ENCODE measurements around the gene LPXN.

The LPXN gene
- total RNA-seq: 248 to 405 (median 261) reads per million in 4 experiments

GRCh38 chr11:58575377-58576020 lies at the start of gene LPXN:
Gene LPXN (minus strand): TSS chr11:58575856. CDS start chr11:58575772, 84 bp downstream.
- DNase-seq: peak; percentile 31

GRCh38 chr11:58625086-58625485 lies 49.4 kb upstream of the LPXN start:
- no peak for DNase-seq

DNA sequence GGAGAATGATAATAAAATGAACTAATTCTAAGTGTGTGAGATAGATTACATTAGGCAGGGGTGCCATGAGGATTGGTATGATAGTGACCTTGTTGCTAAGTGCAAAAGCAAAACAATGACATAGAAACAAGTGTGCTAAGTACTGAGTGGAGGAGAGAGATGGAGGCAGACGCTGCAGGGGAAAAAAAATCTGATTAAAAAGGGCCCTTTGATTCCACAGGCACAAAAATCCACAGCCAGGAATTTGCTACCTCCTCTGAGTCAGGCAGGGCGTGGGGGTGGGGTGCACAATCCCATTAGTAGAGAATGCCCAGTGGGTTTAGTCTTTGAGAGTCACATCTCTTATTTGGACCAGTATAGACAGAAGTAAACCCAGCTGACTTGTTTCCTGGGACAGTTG lies 46.7 kb upstream of the LPXN start, which contains the start of gene CNTF:
CNTF (plus strand) TSS at position 322 of the 400 bp plus-strand sequence. CDS start 88 bp downstream, outside the sequence.
- no peak for DNase-seq

GRCh38 chr11:58621586-58622262 lies 46.1 kb upstream of the LPXN start:
- no peak for DNase-seq

- no peak for DNase-seq
These were observed 42.4 kb upstream of the LPXN start for GRCh38 chr11:58617976-58618557.

- no peak for DNase-seq
These were observed 40.9 kb upstream of the LPXN start for GRCh38 chr11:58616594-58616993.

DNA sequence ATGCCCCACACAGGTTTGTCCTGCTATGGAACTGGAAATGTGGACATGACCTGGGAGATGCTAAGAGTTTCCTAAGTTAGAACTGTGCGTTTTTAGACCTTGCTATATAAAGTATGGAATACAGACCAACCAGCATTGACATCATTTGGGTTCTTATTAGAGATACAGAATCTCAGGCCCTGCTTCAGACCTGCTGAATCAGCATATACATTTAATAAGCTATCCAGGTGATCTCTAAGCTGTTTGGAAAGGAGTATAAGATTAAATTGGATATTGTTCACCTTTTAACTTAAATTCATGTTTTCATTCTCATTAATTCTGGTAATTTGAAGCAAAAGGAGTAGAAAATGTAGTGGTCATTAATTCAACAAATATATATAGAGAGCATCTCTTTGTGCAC lies 39.9 kb upstream of the LPXN start:
- no peak for DNase-seq

GRCh38 chr11:58613228-58613627 lies 37.6 kb upstream of the LPXN start:
- DNase-seq: no peak

GRCh38 chr11:58609723-58610122 lies 34.1 kb upstream of the LPXN start:
- DNase-seq: no peak

DNA sequence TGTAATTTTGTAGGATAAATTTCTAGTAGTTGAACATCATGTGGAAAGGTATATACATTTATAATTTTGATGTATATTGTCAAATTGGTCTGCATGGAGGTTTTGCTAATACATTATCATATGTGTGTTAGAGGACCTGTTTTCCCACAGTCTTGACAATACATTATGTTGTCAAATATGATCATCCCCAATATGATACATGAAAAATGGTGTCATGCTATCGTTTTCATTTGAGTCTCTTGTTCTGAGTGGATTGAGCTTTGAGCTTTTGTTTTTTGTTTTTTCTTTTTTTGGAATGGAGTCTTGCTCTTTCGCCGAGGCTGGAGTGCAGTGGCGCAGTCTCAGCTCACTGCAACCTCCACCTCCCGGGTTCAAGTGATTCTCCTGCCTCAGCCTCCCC lies 32.7 kb upstream of the LPXN start:
- no peak for DNase-seq

DNA sequence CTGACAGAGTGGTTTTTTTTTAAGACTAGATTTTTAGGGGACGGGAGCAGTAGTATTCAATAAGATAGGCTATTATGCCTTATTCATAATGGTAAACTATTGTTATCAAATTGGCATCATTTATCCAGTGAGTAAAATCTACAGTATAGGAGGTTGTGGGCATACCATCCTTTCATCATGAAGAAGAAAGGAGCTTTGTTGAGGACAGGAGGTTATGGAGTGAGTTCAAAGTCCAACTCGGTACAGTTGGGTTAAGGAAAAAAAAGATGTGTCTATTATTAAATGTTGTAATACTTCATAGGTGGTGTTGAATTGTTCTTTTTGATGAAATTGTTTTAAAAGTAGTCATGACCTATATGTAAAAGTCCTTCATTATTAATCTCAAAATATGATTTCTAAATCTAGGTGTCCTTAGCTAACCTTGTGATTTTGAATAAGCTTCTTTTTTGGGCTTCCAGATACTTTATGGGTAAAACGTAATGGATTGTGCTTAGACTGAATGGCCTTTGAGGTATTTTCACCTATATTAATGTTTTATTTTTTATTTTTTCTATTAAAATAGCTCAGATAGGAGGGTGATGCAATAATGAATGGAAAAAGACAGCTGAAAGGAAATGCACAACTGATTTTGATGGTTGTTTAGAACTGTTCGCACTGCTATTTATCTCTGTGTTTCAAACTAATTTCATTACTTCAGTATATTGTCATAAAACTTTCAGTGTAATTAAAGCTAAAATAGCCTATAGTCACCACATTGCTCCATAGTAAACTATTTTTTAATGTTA lies 31.5 kb upstream of the LPXN start:
- DNase-seq: no peak

DNA sequence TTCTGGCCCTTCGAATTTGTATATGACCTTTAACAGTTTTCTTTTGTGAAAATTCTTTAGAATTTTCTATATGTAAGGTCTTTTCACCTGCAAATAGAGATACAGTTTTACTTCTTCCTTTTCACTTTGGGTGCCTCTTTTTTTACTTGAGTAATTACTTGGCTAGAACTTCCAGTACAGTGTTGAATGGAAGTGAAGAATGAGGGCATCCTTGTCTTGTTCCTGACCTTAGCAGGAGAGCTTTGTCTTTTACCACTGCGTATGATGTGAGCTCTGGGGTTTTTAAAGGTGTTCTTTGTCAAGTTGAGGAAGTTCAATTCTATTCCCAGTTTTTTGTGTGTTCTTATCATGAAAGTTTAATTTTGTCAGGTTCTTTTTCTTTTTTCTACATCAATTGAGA lies 24.9 kb upstream of the LPXN start:
- DNase-seq: no peak

DNA sequence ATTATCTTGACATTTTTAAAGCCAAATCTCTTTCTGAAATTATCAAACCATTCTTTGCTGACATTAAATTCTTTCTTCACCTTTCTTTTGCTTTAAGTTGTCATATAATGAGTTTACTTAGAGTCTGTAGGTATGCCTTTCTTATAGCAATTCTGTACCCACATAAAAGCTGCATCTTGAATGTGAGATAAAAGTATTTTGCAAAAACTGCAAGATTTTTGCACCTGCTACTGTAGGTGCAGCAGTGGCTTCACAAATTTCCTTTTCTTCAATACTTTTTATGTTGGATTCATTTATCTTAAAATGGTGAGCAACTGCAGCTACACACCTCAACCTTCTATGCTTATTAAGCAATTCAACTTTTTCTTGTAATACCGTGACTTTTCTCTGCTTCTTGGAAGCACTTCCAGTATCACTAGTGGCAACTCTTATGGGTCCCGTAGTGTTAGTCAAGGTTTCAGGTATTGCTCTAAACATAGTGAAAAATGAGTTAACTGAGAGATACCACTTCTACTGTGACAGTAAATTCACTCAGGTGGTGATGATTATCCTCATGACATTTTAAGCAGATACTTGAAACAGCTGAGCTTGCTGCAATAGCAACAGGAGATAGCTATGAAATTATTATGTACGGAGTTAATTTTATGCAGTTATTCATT lies 22.0 kb upstream of the LPXN start:
- DNase-seq: no peak

DNA sequence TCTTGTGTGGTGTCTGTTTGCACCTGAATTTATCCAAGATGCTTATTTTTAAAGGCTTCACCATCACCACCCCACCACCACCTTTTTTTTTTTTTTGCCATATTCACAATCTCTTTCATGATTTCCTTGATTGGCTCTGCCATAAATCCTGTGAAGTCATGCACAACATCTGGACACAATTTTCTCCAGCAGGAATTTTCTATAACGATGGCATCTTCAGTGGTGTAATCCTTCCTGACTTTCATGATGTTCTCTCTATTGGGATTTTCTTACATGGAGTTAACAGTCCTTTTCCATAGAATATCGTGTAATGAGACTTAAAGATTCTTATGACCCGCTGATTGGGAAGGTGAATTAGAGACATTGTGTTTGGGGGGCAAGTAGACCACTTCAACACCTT lies 21.0 kb upstream of the LPXN start:
- DNase-seq: no peak

GRCh38 chr11:58594826-58595225 lies 19.2 kb upstream of the LPXN start:
- DNase-seq: no peak

GRCh38 chr11:58592760-58593472 lies 17.3 kb upstream of the LPXN start:
- DNase-seq: no peak

GRCh38 chr11:58591659-58592058 lies 16.0 kb upstream of the LPXN start:
- no peak for DNase-seq

DNA sequence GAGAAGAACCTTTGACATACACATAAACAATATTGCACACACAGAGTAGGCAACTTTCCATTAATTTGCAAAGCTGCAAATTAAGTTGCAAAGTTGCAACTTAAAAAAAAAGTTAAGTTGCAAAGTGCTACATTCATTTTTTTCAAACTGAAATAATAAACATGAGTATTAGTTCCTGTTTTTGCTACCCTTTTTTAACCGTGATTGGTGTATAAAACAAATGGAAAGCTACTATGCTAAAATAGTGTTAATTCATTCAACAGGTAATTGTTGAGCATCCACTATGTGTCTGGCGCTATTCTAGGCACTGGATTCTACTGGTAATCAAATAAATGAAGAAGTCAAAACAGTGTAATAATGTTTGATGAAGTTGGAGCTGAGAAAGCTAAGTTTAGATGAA lies 11.3 kb upstream of the LPXN start:
- no peak for DNase-seq

GRCh38 chr11:58582437-58582836 lies 6.8 kb upstream of the LPXN start:
- DNase-seq: no peak

DNA sequence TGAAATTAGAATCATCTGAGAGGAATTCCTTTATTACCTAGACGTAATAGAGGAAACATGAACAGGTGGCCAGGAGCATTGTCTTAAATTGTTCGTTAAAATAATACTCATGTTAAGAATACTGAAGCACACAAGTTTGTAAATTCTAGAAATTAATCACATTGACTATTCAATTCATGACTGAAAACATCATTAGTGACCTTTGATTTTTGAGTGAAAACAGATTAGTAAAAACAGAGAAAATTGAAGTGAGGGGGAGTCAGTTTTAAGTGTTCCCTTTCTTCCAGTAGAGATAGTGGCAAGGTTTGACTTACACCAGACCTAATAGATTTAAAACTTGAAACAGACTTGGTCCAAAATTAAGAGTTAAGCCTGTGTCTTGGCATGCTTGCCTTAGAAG lies 4.7 kb upstream of the LPXN start:
- DNase-seq: no peak

DNA sequence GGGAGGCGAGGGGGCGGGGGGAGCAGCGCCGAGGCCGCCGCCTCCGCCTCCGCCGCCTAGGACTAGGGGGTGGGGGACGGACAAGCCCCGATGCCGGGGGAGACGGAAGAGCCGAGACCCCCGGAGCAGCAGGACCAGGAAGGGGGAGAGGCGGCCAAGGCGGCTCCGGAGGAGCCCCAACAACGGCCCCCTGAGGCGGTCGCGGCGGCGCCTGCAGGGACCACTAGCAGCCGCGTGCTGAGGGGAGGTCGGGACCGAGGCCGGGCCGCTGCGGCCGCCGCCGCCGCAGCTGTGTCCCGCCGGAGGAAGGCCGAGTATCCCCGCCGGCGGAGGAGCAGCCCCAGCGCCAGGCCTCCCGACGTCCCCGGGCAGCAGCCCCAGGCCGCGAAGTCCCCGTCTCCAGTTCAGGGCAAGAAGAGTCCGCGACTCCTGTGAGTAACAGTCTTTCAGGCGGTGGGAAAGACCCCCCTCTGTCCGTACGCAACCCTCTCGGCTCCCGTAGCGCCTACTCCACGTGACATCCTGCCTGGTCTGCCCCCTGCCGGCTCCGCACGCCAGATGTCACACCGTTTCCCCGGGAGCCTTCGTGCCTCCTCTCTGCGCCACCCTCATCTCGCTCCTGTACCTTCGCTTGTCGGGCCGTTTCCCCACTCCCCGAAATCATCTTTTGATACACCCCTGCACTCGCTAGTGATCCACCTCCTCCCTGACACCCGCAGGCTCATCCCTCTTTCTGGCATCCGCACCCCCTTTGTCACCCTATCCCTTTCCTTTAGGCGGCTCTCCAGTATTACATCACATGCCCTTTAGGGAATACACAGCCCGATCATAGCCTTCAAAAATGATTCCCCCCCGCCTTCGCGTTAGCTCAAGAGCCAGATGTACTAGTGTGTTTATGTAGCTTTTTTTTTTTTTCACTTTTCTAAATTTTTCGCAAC lies 3.8 kb upstream of the LPXN start:
- DNase-seq: peak; percentile 88

Measured in effector CD8-positive, alpha-beta T cell (primary cell).